Endothelial cell of umbilical vein (primary cell): Measurements from ENCODE around the gene SMAD3.

Source experiments
- CTCF ChIP-seq, 2 donors: IDR thresholded peaks; 1 replicate in 1 of 2; 2 replicates in 1 of 2; pipeline ENCODE4 v1.5.1; 2011; ENCODE audit warnings: low read length in 2 of 2, mild to moderate bottlenecking in 2 of 2, moderate library complexity in 2 of 2, control low read depth in 1 of 2, inconsistent platforms in 1 of 2, low read depth in 1 of 2; ENCODE audit not compliant: insufficient read depth in 1 of 2; ENCODE audit errors: extremely low read depth in 1 of 2
- POLR2A ChIP-seq: IDR thresholded peaks from 2 replicates; pipeline ENCODE4 v1.6.1; 2012; ENCODE audit warnings: low read depth, mild to moderate bottlenecking, control low read depth, low read length

GRCh38 chr15:67202991-67203390 is 137.6 kb downstream of the SMAD3 start:
- no peak for TF ChIP-seq CTCF (IDR thresholded peaks at IDR 0.05; ENCODE audit: extremely low read depth in 1 of 2, insufficient read depth in 1 of 2, low read depth in 1 of 2, low read length in 2 of 2)
- no peak for TF ChIP-seq POLR2A
